Keratinocyte (primary cell): ENCODE results near the gene MRM3. TPM values are rescaled to one million over a fixed set of nuclear protein-coding genes. Genes with fewer than 3 reads are reported as not detected.

Source experiments
- DNase-seq: peaks from one replicate; pipeline ENCODE4 v3.0.0-alpha.2; 2011; ENCODE audit warnings: low read depth, missing footprints, low spot score
- FAIRE-seq: peaks from 2 replicates; lab custom pipeline; 2011; peaks lifted over from hg19 to GRCh38; lab: Jason Lieb, UNC
- H2AFZ ChIP-seq: 2 replicates; pipeline ENCODE4 v1.6.0; 2012; ENCODE audit warnings: low read length, control low read depth, inconsistent platforms; ENCODE audit not compliant: control insufficient read depth
- H3K27ac ChIP-seq: 2 replicates; pipeline ENCODE4 v1.5.1; 2011; ENCODE audit warnings: low read length; ENCODE audit not compliant: control insufficient read depth, insufficient read depth
- H3K27me3 ChIP-seq: 3 replicates; pipeline ENCODE4 v1.6.0; 2011; ENCODE audit warnings: low read length; ENCODE audit not compliant: control insufficient read depth, insufficient read depth; ENCODE audit errors: extremely low read depth
- H3K36me3 ChIP-seq, 2 experiments: 2 replicates in 1 of 2; 3 replicates in 1 of 2; pipeline ENCODE4 v1.5.1; 2011; ENCODE audit warnings: low read length in 2 of 2, mild to moderate bottlenecking in 1 of 2; ENCODE audit not compliant: control insufficient read depth in 2 of 2, insufficient read depth in 2 of 2; ENCODE audit errors: extremely low read depth in 1 of 2
- H3K4me1 ChIP-seq: 3 replicates; pipeline ENCODE4 v1.5.1; 2011; ENCODE audit warnings: low read length; ENCODE audit not compliant: control insufficient read depth, insufficient read depth; ENCODE audit errors: extremely low read depth
- H3K4me2 ChIP-seq: 3 replicates; pipeline ENCODE4 v1.6.0; 2011; ENCODE audit warnings: low read depth, low read length; ENCODE audit not compliant: control insufficient read depth, insufficient read depth; ENCODE audit errors: extremely low read depth
- H3K4me3 ChIP-seq, 3 experiments: fragments of 200-600 bp in 1 of 3; sonication (generic) in 1 of 3; 2 replicates in 2 of 3; 3 replicates in 1 of 3; pipeline ENCODE4 v1.5.1; 2011 to 2016; ENCODE audit warnings: low read length in 3 of 3, mild to moderate bottlenecking in 3 of 3, control low read depth in 2 of 3, inconsistent platforms in 1 of 3, low read depth in 1 of 3, mixed read lengths in 1 of 3, mixed run types in 1 of 3, moderate library complexity in 1 of 3; ENCODE audit not compliant: control insufficient read depth in 2 of 3, insufficient read depth in 2 of 3; ENCODE audit errors: extremely low read depth in 1 of 3
- H3K79me2 ChIP-seq: 2 replicates; pipeline ENCODE4 v1.6.0; 2012; ENCODE audit warnings: low read length; ENCODE audit not compliant: control insufficient read depth, insufficient read depth
- H3K9ac ChIP-seq: 3 replicates; pipeline ENCODE4 v1.6.0; 2011; ENCODE audit warnings: low read length; ENCODE audit not compliant: control insufficient read depth, insufficient read depth; ENCODE audit errors: extremely low read depth
- H3K9me1 ChIP-seq: 3 replicates; pipeline ENCODE4 v1.6.0; 2011; ENCODE audit warnings: low read length; ENCODE audit not compliant: control insufficient read depth, insufficient read depth; ENCODE audit errors: extremely low read depth
- H3K9me3 ChIP-seq: 2 replicates; pipeline ENCODE4 v1.5.1; 2012; ENCODE audit warnings: low read depth, low read length; ENCODE audit not compliant: control insufficient read depth
- H4K20me1 ChIP-seq: 3 replicates; pipeline ENCODE4 v1.6.0; 2011; ENCODE audit warnings: low read length; ENCODE audit not compliant: control insufficient read depth, insufficient read depth; ENCODE audit errors: extremely low read depth
- EZH2 ChIP-seq: IDR thresholded peaks from one replicate; pipeline ENCODE4 v1.6.1; 2012; ENCODE audit warnings: inconsistent platforms, mild to moderate bottlenecking, low read length, moderate library complexity
- dilution Hi-C: fragments of 300-500 bp; cut with MboI; formaldehyde crosslinking; loops from one replicate; pipeline ENCODE4 v1.7.0; 2020; ENCODE audit warnings: low sequenced_read_pairs; ENCODE audit not compliant: extremely low pct_ligation_motif_present
- polyA plus RNA-seq, 5 experiments: library from polyadenylated mRNA; depleted of rRNA in 3 of 5; stranded (reverse) in 3 of 5; stranded (forward) in 1 of 5; unstranded in 1 of 5; fragments of >200 nt; gene quantifications; 1 replicate in 1 of 5; 2 replicates in 3 of 5; 3 replicates in 1 of 5; pipeline versions ENCODE4 v1.2.1 to v1.2.3, GENCODE V29; 2011 to 2012; ENCODE audit warnings: missing spikeins in 2 of 5, low read depth in 1 of 5, low replicate concordance in 1 of 5
- TF ChIP-seq, protein P1 (sequence below), 3 experiments: IDR thresholded peaks in 1 of 3; conservative IDR thresholded peaks in 1 of 3; optimal IDR thresholded peaks in 1 of 3; 2 replicates in 2 of 3; 3 replicates in 1 of 3; pipeline versions ENCODE3 to v1.5.1; 2011; ENCODE audit warnings: low read length in 3 of 3, mild to moderate bottlenecking in 3 of 3, moderate library complexity in 2 of 3, control low read depth in 1 of 3, inconsistent platforms in 1 of 3; ENCODE audit not compliant: insufficient read depth in 2 of 3; ENCODE audit errors: extremely low read depth in 1 of 3

MRM3 gene
- polyA plus RNA-seq, 1 donor (not counting 4 experiments of a cell fraction or from before 2014, with no cell fraction given) = 15.5 TPM

DNA sequence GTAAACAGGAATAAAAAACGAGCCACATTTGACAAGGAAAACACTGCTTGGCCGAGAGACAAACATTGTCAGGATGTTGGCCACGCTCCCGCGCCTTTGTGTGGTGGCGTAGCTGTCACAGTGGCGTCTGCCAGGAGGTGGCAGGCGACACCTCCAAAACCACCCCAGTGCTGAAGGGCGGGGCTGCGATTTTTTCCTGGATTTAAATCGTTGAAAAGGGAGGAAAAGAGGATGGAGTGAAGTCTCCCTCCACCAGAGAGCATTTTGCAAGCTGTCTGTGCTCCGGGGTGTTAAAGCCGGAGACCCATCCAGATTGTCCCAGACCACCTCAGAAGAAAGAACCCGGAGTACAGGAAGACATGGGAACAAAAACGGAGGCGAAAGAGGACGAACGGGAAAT lies 12.7 kb downstream of the MRM3 start:
- H3K4me1 ChIP-seq = peaks cover 23% of the 10 kb centered on the region
- no peaks in the 10 kb centered on the region for H4K20me1 ChIP-seq
- no peak for DNase-seq
- TF ChIP-seq, protein P1, sequence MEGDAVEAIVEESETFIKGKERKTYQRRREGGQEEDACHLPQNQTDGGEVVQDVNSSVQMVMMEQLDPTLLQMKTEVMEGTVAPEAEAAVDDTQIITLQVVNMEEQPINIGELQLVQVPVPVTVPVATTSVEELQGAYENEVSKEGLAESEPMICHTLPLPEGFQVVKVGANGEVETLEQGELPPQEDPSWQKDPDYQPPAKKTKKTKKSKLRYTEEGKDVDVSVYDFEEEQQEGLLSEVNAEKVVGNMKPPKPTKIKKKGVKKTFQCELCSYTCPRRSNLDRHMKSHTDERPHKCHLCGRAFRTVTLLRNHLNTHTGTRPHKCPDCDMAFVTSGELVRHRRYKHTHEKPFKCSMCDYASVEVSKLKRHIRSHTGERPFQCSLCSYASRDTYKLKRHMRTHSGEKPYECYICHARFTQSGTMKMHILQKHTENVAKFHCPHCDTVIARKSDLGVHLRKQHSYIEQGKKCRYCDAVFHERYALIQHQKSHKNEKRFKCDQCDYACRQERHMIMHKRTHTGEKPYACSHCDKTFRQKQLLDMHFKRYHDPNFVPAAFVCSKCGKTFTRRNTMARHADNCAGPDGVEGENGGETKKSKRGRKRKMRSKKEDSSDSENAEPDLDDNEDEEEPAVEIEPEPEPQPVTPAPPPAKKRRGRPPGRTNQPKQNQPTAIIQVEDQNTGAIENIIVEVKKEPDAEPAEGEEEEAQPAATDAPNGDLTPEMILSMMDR (optimal IDR thresholded peaks at IDR 0.05 in 1 of 3, IDR thresholded peaks at IDR 0.05 in 1 of 3, conservative IDR thresholded peaks at IDR 0.05 in 1 of 3; ENCODE audit: extremely low read depth in 1 of 3, insufficient read depth in 2 of 3, low read length in 3 of 3) = peak; percentile 60 to 87 (median 73)
- no peak for TF ChIP-seq EZH2
- H3K36me3 ChIP-seq = peaks cover 13 to 26% of the 10 kb centered on the region in 2 experiments
- no peaks in the 10 kb centered on the region for H3K27me3 ChIP-seq
- H3K4me2 ChIP-seq = no peak overlapping the region
- no peak overlapping the region for H3K27ac ChIP-seq
- peak overlapping the region; percentile 4 for H3K9ac ChIP-seq
- no peak overlapping the region for H3K4me3 ChIP-seq
- no peaks in the 10 kb centered on the region for H3K9me1 ChIP-seq
- dilution Hi-C loops = loop anchor here (25.0 kb wide), 1 partner anchor 192 kb away; the partner anchor contains the start of genes NXN and TIMM22
- no peaks in the 10 kb centered on the region for H3K9me3 ChIP-seq
- H3K79me2 ChIP-seq = peaks cover 2% of the 10 kb centered on the region
- peak; percentile 44 for FAIRE-seq
- no peak overlapping the region for H2AFZ ChIP-seq

DNA sequence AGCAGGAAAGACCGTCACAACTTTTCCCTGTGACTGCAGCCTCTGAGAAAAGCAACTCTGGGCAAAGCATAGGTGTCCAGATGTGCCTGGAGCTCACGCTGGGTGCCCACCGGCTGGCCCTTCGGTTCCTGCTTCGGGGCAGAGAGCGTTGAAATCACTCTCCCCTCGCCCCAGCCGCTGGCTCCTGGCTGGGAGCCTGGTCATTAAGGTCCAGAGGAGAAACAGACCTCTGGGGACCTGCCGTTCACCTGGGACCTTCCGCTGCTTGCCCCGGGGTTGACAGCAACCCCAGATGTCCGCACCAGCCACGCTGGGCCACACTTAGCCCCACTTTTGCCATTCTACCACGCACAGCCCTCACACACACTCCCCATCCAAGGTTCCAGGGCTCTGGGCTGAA lies 13.1 kb downstream of the MRM3 start:
- DNase-seq (no peak), FAIRE-seq (no peak)
- no peak for TF ChIP-seq EZH2
- TF ChIP-seq, protein P1 (optimal IDR thresholded peaks at IDR 0.05 in 1 of 3, IDR thresholded peaks at IDR 0.05 in 1 of 3, conservative IDR thresholded peaks at IDR 0.05 in 1 of 3; ENCODE audit: extremely low read depth in 1 of 3, insufficient read depth in 2 of 3, low read length in 3 of 3) = no peak
- peaks cover 2% of the 10 kb centered on the region for H3K79me2 ChIP-seq
- peaks cover 20% of the 10 kb centered on the region for H3K4me1 ChIP-seq
- H3K27ac ChIP-seq = no peak overlapping the region
- no peaks in the 10 kb centered on the region for H3K9me1 ChIP-seq
- H3K36me3 ChIP-seq = peaks cover 13 to 26% of the 10 kb centered on the region in 2 experiments
- no peak overlapping the region for H2AFZ ChIP-seq
- no peaks in the 10 kb centered on the region for H4K20me1 ChIP-seq
- no peaks in the 10 kb centered on the region for H3K27me3 ChIP-seq
- dilution Hi-C loops = loop anchor here (25.0 kb wide), 1 partner anchor 192 kb away; the partner anchor contains the start of genes NXN and TIMM22
- H3K9me3 ChIP-seq = no peaks in the 10 kb centered on the region
- H3K4me3 ChIP-seq = no peak overlapping the region
- H3K4me2 ChIP-seq = no peak overlapping the region
- no peak overlapping the region for H3K9ac ChIP-seq
